GM12874 (cell line): ENCODE results near the gene CNOT3.

Experiments
- CTCF ChIP-seq: IDR thresholded peaks from 2 replicates; pipeline ENCODE4 v1.5.1; 2011; ENCODE audit warnings: low read depth, mild to moderate bottlenecking, control low read depth, low read length, moderate library complexity; ENCODE audit not compliant: insufficient read depth

The CNOT3 gene

GRCh38 chr19:54154603-54155345 lies 17.2 kb downstream of the CNOT3 start:
- TF ChIP-seq CTCF = no peak

GRCh38 chr19:54155694-54156093 lies 18.1 kb downstream of the CNOT3 start:
- no peak for TF ChIP-seq CTCF

- TF ChIP-seq CTCF = no peak
Measured at GRCh38 chr19:54156490-54156889, 18.9 kb downstream of the CNOT3 start.

- TF ChIP-seq CTCF = no peak
Measured at GRCh38 chr19:54156953-54157352, 19.4 kb downstream of the CNOT3 start.

- TF ChIP-seq CTCF = no peak
Measured at GRCh38 chr19:54158812-54159351, 21.3 kb downstream of the CNOT3 start.

GRCh38 chr19:54159352-54160181 lies 22.0 kb downstream of the CNOT3 start, which contains the start of gene LENG1:
Gene LENG1, minus strand, starts transcription at chr19:54159721. Its CDS starts 26 bp downstream, at chr19:54159695.
- peak; percentile 43 for TF ChIP-seq CTCF

GRCh38 chr19:54160182-54160811 lies 22.7 kb downstream of the CNOT3 start:
- no peak for TF ChIP-seq CTCF
